Measurements from ENCODE around the gene GAMT.

Gene GAMT

DNA sequence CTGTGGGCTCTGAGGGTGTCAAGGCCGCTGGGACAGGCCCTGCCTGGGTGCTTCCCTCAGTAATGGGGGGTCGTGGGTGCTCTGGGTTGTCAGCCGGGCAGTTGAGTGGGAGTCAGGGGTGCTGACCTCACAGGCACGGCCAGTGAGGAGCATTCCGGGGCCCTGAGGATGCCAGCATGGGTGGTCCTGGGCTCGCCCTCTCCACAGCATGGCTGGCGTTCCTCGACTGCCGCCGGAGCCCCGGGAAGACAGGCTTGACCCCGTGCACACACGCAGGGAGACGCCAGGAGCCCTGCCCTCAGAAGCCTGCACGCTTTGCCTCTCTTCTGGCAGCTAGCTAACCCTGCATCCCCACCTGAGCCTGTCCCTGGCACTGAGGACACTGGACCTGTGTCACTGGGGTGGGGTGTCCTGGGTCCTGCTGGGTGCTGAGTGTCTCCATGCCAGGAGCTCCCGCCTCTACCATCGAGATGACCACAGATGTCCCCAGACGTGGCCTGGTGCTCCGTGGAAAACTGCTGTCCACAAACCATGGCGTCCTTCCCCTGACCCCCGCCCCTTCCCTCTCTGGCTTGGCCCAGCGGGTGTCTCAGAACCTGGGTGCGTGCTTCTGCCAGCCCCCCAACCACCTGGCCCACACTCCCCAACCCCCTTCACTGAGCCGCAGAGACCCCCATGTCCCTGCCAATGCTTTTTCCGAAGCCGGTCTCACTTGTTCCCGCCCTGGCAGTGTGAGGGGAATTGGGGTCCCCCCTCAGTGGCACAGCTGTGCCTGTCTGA, 22.0 kb downstream of the GAMT start:
- H3K36me3 ChIP-seq (ENCODE audit: control insufficient read depth in 1 of 2, insufficient read depth in 2 of 2, low read length in 2 of 2): peaks cover 20 to 23% of the 10 kb centered on the region in 2 experiments
- H3K9ac ChIP-seq (ENCODE audit: low read length): no peak overlapping the region
- no peak overlapping the region for H3K14ac ChIP-seq (ENCODE audit: low read length)
- no peaks in the 10 kb centered on the region for H3K27me3 ChIP-seq (ENCODE audit: insufficient read depth, low read length)
- H4K12ac ChIP-seq (ENCODE audit: low read depth, low read length): no peak overlapping the region
- H2AFZ ChIP-seq (ENCODE audit: insufficient read depth, low read length, poor library complexity): no peak overlapping the region
- DNase-seq: no peak
- H3K4ac ChIP-seq (ENCODE audit: low read depth, low read length): no peak overlapping the region
- no peak overlapping the region for H3K4me3 ChIP-seq (ENCODE audit: low read depth, low read length)
- H2AK5ac ChIP-seq (ENCODE audit: low read length): no peak overlapping the region
- no peak overlapping the region for H4K91ac ChIP-seq (ENCODE audit: low read depth, low read length)
- H3K79me2 ChIP-seq (ENCODE audit: control insufficient read depth, insufficient read depth, low read length, poor library complexity): peaks cover 7% of the 10 kb centered on the region
- H3K4me1 ChIP-seq (ENCODE audit: control insufficient read depth in 1 of 2, insufficient read depth in 2 of 2, low read length in 2 of 2): no peaks in the 10 kb centered on the region
- no CpG with 5 or more reads among the region's 27 CpGs for WGBS (ENCODE audit: extremely low coverage, insufficient coverage, insufficient read length)
- H2BK120ac ChIP-seq (ENCODE audit: insufficient read depth, low read length, poor library complexity): no peak overlapping the region
- no peak overlapping the region for H4K8ac ChIP-seq (ENCODE audit: low read depth, low read length)
- H3K27ac ChIP-seq (ENCODE audit: low read depth, low read length): no peak overlapping the region
- H2BK12ac ChIP-seq (ENCODE audit: low read length): no peak overlapping the region
- H3K79me1 ChIP-seq (ENCODE audit: low read length): peaks cover 7% of the 10 kb centered on the region
- H3K23ac ChIP-seq (ENCODE audit: low read length): no peak overlapping the region
- peaks cover 6% of the 10 kb centered on the region for H3K9me3 ChIP-seq (ENCODE audit: insufficient read depth, low read depth, low read length)
- H3K4me2 ChIP-seq (ENCODE audit: low read length): no peak overlapping the region
- no peak overlapping the region for H3K18ac ChIP-seq (ENCODE audit: low read length)
- no peak overlapping the region for H2BK5ac ChIP-seq (ENCODE audit: low read depth, low read length, poor library complexity)

DNA sequence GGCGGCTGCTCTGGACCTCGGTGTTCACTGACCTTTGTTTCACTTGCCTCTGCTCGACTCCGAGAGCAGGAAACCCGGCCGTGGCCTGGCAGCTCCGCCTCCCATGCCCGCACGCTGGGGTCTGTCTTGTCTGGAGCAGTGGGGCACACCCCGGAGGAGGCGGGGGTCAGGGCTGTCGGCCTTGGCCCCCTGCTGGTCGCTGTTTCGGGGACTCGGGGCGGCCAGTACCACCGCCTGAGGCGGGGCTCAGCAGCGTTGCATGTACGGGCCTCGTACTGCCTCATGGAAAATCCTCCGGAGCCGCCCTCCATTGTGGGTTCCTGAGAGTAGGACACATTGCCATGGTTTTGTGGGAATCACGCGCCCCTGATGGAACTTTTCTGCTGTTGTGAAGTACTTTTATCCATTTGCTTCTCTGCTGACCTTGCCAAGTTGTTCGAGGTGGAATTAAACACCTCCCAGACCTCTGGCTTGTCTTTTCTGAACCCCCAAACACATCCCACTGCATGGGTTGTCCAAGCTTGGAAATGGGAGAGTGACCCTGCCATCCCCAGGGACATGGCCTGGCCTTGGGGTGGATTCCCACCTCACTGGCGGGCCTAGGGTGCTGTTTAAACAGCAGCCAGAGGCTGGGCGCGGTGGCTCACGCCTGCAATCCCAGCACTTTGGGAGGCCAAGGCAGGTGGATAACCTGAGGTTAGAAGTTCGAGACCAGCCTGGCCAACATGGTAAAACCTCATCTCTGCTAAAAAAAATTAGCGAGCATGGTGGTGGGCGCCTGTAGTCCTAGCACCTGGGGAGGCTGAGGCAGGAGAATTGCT, 23.2 kb downstream of the GAMT start:
- Histone ChIP-seq H2AFZ (ENCODE audit: insufficient read depth, low read length, poor library complexity) (no peak overlapping the region), H4K8ac (ENCODE audit: low read depth, low read length) (no peak overlapping the region), H2AK5ac (ENCODE audit: low read length) (no peak overlapping the region), H3K9me3 (ENCODE audit: insufficient read depth, low read depth, low read length) (peaks cover 6% of the 10 kb centered on the region), H4K91ac (ENCODE audit: low read depth, low read length) (no peak overlapping the region), H2BK5ac (ENCODE audit: low read depth, low read length, poor library complexity) (no peak overlapping the region), H3K23ac (ENCODE audit: low read length) (no peak overlapping the region), H3K14ac (ENCODE audit: low read length) (no peak overlapping the region), H2BK12ac (ENCODE audit: low read length) (no peak overlapping the region), H2BK120ac (ENCODE audit: insufficient read depth, low read length, poor library complexity) (no peak overlapping the region), H3K36me3 (ENCODE audit: control insufficient read depth in 1 of 2, insufficient read depth in 2 of 2, low read length in 2 of 2) (peaks cover 31 to 34% of the 10 kb centered on the region in 2 experiments), H3K79me2 (ENCODE audit: control insufficient read depth, insufficient read depth, low read length, poor library complexity) (no peaks in the 10 kb centered on the region), H3K18ac (ENCODE audit: low read length) (no peak overlapping the region), H3K27me3 (ENCODE audit: insufficient read depth, low read length) (no peaks in the 10 kb centered on the region), H3K79me1 (ENCODE audit: low read length) (no peaks in the 10 kb centered on the region), H3K4me1 (ENCODE audit: control insufficient read depth in 1 of 2, insufficient read depth in 2 of 2, low read length in 2 of 2) (no peaks in the 10 kb centered on the region), H4K12ac (ENCODE audit: low read depth, low read length) (no peak overlapping the region), H3K4me2 (ENCODE audit: low read length) (no peak overlapping the region), H3K4me3 (ENCODE audit: low read depth, low read length) (no peak overlapping the region), H3K4ac (ENCODE audit: low read depth, low read length) (no peak overlapping the region), H3K9ac (ENCODE audit: low read length) (no peak overlapping the region), H3K27ac (ENCODE audit: low read depth, low read length) (no peak overlapping the region)
- WGBS (ENCODE audit: extremely low coverage, insufficient coverage, insufficient read length): no CpG with 5 or more reads among the region's 33 CpGs
- no peak for DNase-seq

DNA sequence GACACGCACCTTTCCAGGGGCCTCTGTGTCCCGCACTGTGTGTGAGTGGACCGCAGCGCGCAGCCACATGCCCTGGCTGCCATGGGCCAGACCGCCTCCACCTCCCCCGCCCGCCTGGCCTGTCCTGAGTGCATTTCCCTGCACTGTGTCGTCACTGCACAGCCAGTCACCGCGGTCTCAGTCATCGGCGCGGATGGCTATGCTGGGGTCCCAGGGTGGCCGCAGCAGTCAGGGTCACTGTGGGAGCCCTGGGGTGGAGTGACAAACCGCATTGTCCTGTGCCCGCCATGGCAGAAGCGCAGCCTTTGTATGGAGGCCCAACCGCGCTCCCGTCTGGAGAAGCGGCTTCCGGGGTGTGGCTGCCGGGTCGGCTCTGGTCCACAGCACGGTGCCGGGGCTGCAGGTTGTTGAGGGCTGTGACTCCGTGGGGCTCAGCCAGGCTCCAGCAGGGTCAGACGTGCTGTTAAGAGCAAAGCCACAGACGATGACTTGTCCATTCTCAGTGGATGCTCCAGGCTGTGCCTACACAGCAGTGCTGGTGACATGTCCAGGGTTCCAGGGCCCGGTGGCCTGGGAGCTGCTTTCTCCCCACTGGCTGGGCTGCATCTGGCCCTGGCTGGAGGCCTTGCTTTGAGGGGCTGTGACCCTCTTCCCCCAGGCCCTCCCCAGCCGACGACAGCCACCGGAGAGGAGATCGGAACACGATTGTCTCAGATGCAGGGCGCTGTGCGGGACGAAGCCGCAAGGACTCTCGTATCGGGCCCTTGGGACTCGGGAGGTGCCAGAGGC, 24.0 kb downstream of the GAMT start:
- H2AK5ac ChIP-seq (ENCODE audit: low read length): no peak overlapping the region
- no peak overlapping the region for H4K91ac ChIP-seq (ENCODE audit: low read depth, low read length)
- DNase-seq: no peak
- H4K8ac ChIP-seq (ENCODE audit: low read depth, low read length): no peak overlapping the region
- no peaks in the 10 kb centered on the region for H3K27me3 ChIP-seq (ENCODE audit: insufficient read depth, low read length)
- no peaks in the 10 kb centered on the region for H3K79me1 ChIP-seq (ENCODE audit: low read length)
- H3K79me2 ChIP-seq (ENCODE audit: control insufficient read depth, insufficient read depth, low read length, poor library complexity): no peaks in the 10 kb centered on the region
- H3K9ac ChIP-seq (ENCODE audit: low read length): no peak overlapping the region
- H2BK12ac ChIP-seq (ENCODE audit: low read length): no peak overlapping the region
- no peak overlapping the region for H3K18ac ChIP-seq (ENCODE audit: low read length)
- peaks cover 36 to 39% of the 10 kb centered on the region in 2 experiments for H3K36me3 ChIP-seq (ENCODE audit: control insufficient read depth in 1 of 2, insufficient read depth in 2 of 2, low read length in 2 of 2)
- H3K14ac ChIP-seq (ENCODE audit: low read length): no peak overlapping the region
- no peak overlapping the region for H3K4me3 ChIP-seq (ENCODE audit: low read depth, low read length)
- H3K4me2 ChIP-seq (ENCODE audit: low read length): no peak overlapping the region
- H2AFZ ChIP-seq (ENCODE audit: insufficient read depth, low read length, poor library complexity): no peak overlapping the region
- no peak overlapping the region for H2BK5ac ChIP-seq (ENCODE audit: low read depth, low read length, poor library complexity)
- WGBS (ENCODE audit: extremely low coverage, insufficient coverage, insufficient read length): no CpG with 5 or more reads among the region's 43 CpGs
- no peak overlapping the region for H4K12ac ChIP-seq (ENCODE audit: low read depth, low read length)
- no peaks in the 10 kb centered on the region for H3K4me1 ChIP-seq (ENCODE audit: control insufficient read depth in 1 of 2, insufficient read depth in 2 of 2, low read length in 2 of 2)
- no peak overlapping the region for H2BK120ac ChIP-seq (ENCODE audit: insufficient read depth, low read length, poor library complexity)
- H3K4ac ChIP-seq (ENCODE audit: low read depth, low read length): no peak overlapping the region
- H3K23ac ChIP-seq (ENCODE audit: low read length): no peak overlapping the region
- peaks cover 6% of the 10 kb centered on the region for H3K9me3 ChIP-seq (ENCODE audit: insufficient read depth, low read depth, low read length)
- no peak overlapping the region for H3K27ac ChIP-seq (ENCODE audit: low read depth, low read length)

DNA sequence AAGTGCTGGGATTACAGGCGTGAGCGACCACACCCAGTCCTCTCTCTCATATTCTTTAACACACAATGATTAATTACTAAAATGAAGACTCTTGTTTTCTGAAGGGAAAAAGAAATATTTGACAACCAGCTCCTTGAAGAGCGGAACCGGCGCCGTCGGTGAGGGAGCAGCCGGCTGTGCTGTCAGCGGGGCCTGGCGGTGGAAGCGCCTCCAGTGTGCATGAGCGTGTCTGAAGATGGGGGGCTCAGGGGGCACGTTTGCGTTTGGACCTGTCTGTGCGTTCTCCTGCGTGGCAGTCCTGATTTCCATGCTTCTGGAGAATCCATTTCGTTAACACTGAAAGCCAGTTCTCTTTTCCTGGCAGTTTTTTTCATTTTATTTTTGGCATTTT, 24.9 kb downstream of the GAMT start:
- no peak for DNase-seq
- Histone ChIP-seq H3K27me3 (ENCODE audit: insufficient read depth, low read length) (no peaks in the 10 kb centered on the region), H2BK12ac (ENCODE audit: low read length) (no peak overlapping the region), H3K4ac (ENCODE audit: low read depth, low read length) (no peak overlapping the region), H3K79me2 (ENCODE audit: control insufficient read depth, insufficient read depth, low read length, poor library complexity) (no peaks in the 10 kb centered on the region), H3K27ac (ENCODE audit: low read depth, low read length) (no peak overlapping the region), H3K23ac (ENCODE audit: low read length) (no peak overlapping the region), H3K36me3 (ENCODE audit: control insufficient read depth in 1 of 2, insufficient read depth in 2 of 2, low read length in 2 of 2) (peaks cover 39 to 42% of the 10 kb centered on the region in 2 experiments), H3K79me1 (ENCODE audit: low read length) (no peaks in the 10 kb centered on the region), H3K14ac (ENCODE audit: low read length) (no peak overlapping the region), H4K8ac (ENCODE audit: low read depth, low read length) (no peak overlapping the region), H3K4me3 (ENCODE audit: low read depth, low read length) (no peak overlapping the region), H2BK120ac (ENCODE audit: insufficient read depth, low read length, poor library complexity) (no peak overlapping the region), H2AFZ (ENCODE audit: insufficient read depth, low read length, poor library complexity) (no peak overlapping the region), H3K9ac (ENCODE audit: low read length) (no peak overlapping the region), H3K18ac (ENCODE audit: low read length) (no peak overlapping the region), H2BK5ac (ENCODE audit: low read depth, low read length, poor library complexity) (no peak overlapping the region), H3K4me2 (ENCODE audit: low read length) (no peak overlapping the region), H2AK5ac (ENCODE audit: low read length) (no peak overlapping the region), H3K9me3 (ENCODE audit: insufficient read depth, low read depth, low read length) (peaks cover 6% of the 10 kb centered on the region), H4K91ac (ENCODE audit: low read depth, low read length) (no peak overlapping the region), H4K12ac (ENCODE audit: low read depth, low read length) (no peak overlapping the region), H3K4me1 (ENCODE audit: control insufficient read depth in 1 of 2, insufficient read depth in 2 of 2, low read length in 2 of 2) (no peaks in the 10 kb centered on the region)
- WGBS (ENCODE audit: extremely low coverage, insufficient coverage, insufficient read length): no CpG with 5 or more reads among the region's 17 CpGs

All from trophoblast cell (in vitro differentiated cells and primary cell).